ENCODE measurements around the gene GPER1. TPM values are rescaled to one million over a fixed set of nuclear protein-coding genes. Genes with fewer than 3 reads are reported as not detected.

Gene GPER1
- total RNA-seq, 1 experiment from 2014 or later: not detected

- H3K4me2 ChIP-seq (ENCODE audit: insufficient read depth, insufficient read length, low read length): no peak overlapping the region
- no peak overlapping the region for H2AFZ ChIP-seq (ENCODE audit: low read length)
- peaks cover 1% of the 10 kb centered on the region for H4K20me1 ChIP-seq (ENCODE audit: control insufficient read depth, insufficient read depth, insufficient read length)
- H2AK5ac ChIP-seq (ENCODE audit: insufficient read length, low read length): no peak overlapping the region
- 0 out of 5 replicates have a peak overlapping the region, but pooled peaks of 1 of the 2 experiments have one; percentile 4 for H3K4me3 Mint-ChIP-seq
- H3T11ph ChIP-seq (ENCODE audit: low read length): no peak overlapping the region
- H3K9ac ChIP-seq (ENCODE audit: extremely low read depth, insufficient read length, low read length): no peak overlapping the region
- H3K56ac ChIP-seq (ENCODE audit: insufficient read length, low read depth, low read length): no peak overlapping the region
- no peak overlapping the region for H3K4ac ChIP-seq (ENCODE audit: low read depth, low read length)
- no peaks in the 10 kb centered on the region for H3K4me1 ChIP-seq (ENCODE audit: insufficient read depth, low read length)
- no peak overlapping the region for H4K5ac ChIP-seq (ENCODE audit: insufficient read length, low read depth, low read length)
- H3K23ac ChIP-seq (ENCODE audit: insufficient read length, low read depth, low read length): no peak overlapping the region
- H3K18ac ChIP-seq (ENCODE audit: insufficient read length, low read depth, low read length): no peak overlapping the region
- H3K79me2 ChIP-seq (ENCODE audit: insufficient read depth, low read length): peaks cover 8% of the 10 kb centered on the region; the same call in 1 of the 2 replicates
- H4K91ac ChIP-seq (ENCODE audit: insufficient read length, low read depth, low read length): no peak overlapping the region
- no peak overlapping the region for H2BK20ac ChIP-seq (ENCODE audit: low read depth, low read length, poor library complexity, severe bottlenecking)
- TF ChIP-seq CTCF (conservative IDR thresholded peaks at IDR 0.05): no peak
- no peak overlapping the region for H2BK12ac ChIP-seq (ENCODE audit: insufficient read length, low read depth, low read length)
- H3K27ac Mint-ChIP-seq: peak overlapping the region in 1 of 3 experiments; percentile 4; a peak in 1 of 7 replicates
- no peak for DNase-seq
- no peaks in the 10 kb centered on the region for H3K27me3 Mint-ChIP-seq (ENCODE audit: low read depth)
- no CpG with 5 or more reads among the region's 38 CpGs for WGBS (ENCODE audit: extremely low coverage, insufficient read length, low lambda C conversion rate)
- H4K8ac ChIP-seq (replicated peaks; ENCODE audit: insufficient read length, low read depth, low read length): no peak overlapping the region
- no peak overlapping the region for H3K27ac ChIP-seq (ENCODE audit: insufficient read length, low read depth, low read length)
- no peaks in the 10 kb centered on the region for H3K27me3 ChIP-seq (ENCODE audit: insufficient read depth, low read length)
- no peaks in the 10 kb centered on the region for H3K23me2 ChIP-seq (ENCODE audit: insufficient read length, low read depth, low read length, poor library complexity, severe bottlenecking)
- H2BK5ac ChIP-seq (ENCODE audit: insufficient read length, low read length): no peak overlapping the region
- H3K9me3 ChIP-seq (ENCODE audit: control insufficient read depth, low read depth, low read length): no peaks in the 10 kb centered on the region
- no peak overlapping the region for H2BK15ac ChIP-seq (ENCODE audit: low read depth, low read length)
- H3K4me1 Mint-ChIP-seq: peaks cover 4 to 8% of the 10 kb centered on the region in 2 experiments; a peak in 3 of 4 replicates
- peaks cover 0 to 7% of the 10 kb centered on the region in 2 experiments; a peak in 3 of 5 replicates for H3K9me3 Mint-ChIP-seq
- H2BK120ac ChIP-seq (ENCODE audit: low read depth, low read length, poor library complexity, severe bottlenecking): no peak overlapping the region
- H3K36me3 Mint-ChIP-seq (ENCODE audit: insufficient read depth in 1 of 3, low read depth in 3 of 3): peaks cover 8 to 13% (median 10%) of the 10 kb centered on the region in 3 experiments
- peaks cover 5% of the 10 kb centered on the region for H3K79me1 ChIP-seq (ENCODE audit: insufficient read depth, low read depth, low read length, poor library complexity, severe bottlenecking)
- no peak overlapping the region for H3K14ac ChIP-seq (ENCODE audit: insufficient read depth, low read length)
Observed at GRCh38 chr7:1117321-1117928, 29.5 kb downstream of the GPER1 start.

Data from H9 (cell line).